Lower lobe of right lung (tissue), 2 donors: ENCODE measurements around the gene FEM1B. TPM values are rescaled to one million over a fixed set of nuclear protein-coding genes. Genes with fewer than 3 reads are reported as not detected.

Experiments
- ATAC-seq, 2 donors: fragments of 200-7000 bp; cut with Tn5 transposase; one replicate each; pipeline ENCODE4 v1.9.1; 2020 to 2022; ENCODE audit warnings: mild to moderate bottlenecking in 2 of 2, moderate library complexity in 2 of 2
- DNase-seq: peaks from one replicate; pipeline ENCODE4 v3.0.0-alpha.2; 2020
- H3K27ac ChIP-seq: fragments of 200-600 bp; one replicate; pipeline ENCODE4 v1.8.0; 2022
- H3K27me3 ChIP-seq: fragments of 200-600 bp; one replicate; pipeline ENCODE4 v1.8.0; 2022; ENCODE audit warnings: low read depth
- H3K36me3 ChIP-seq: fragments of 200-600 bp; one replicate; pipeline ENCODE4 v1.8.0; 2022; ENCODE audit warnings: mild to moderate bottlenecking
- H3K4me1 ChIP-seq: fragments of 200-600 bp; one replicate; pipeline ENCODE4 v1.8.0; 2022
- H3K4me3 ChIP-seq: fragments of 200-600 bp; one replicate; pipeline ENCODE4 v1.8.0; 2022; ENCODE audit warnings: mild to moderate bottlenecking
- H3K9me3 ChIP-seq: fragments of 200-600 bp; one replicate; pipeline ENCODE4 v1.8.0; 2022
- CTCF ChIP-seq: fragments of 200-600 bp; IDR thresholded peaks from one replicate; pipeline ENCODE4 v1.8.0; 2022; ENCODE audit warnings: antibody characterized with exemption, mild to moderate bottlenecking
- intact Hi-C: fragments of 100-400 bp; cut with DNase I; formaldehyde crosslinking; loops from one replicate; pipeline ENCODE4 v1.11.0; 2022
- total RNA-seq: library from RNA; stranded (reverse); fragmentation: NEBNext Ultra II Directional; extraction: Animal tissue kit (Norgen Biotek cat#: 25700); gene quantifications from one replicate; pipeline ENCODE4 v1.2.1, GENCODE V29; 2021
- donor health status: DM: no; HTN: yes; CAD: no; lungs with severe emphysema.

The FEM1B gene
- total RNA-seq, 1 donor from 2014 or later = 55.3 TPM

DNA sequence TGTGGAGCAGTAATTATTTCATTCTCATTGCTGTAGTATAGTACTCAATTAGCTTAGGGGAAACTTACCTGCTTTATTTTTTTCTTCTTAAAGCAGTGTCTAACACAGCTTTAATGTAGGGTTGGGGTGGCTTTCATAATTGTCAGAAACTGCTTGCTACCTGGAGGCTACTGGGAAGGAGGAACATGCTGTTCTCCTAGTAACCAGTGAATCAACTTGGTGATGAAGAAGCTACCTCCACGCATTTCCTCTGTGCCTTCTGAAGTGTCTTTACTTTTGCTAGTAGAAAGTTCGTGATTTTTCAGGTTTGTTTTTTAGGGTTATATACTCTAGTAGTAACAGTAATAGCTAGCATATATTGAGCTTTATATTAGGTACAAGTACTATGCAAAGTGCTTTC is 11.5 kb downstream of the FEM1B start:
- H3K36me3 ChIP-seq = peaks cover 48% of the 10 kb centered on the region
- DNase-seq (no peak), ATAC-seq (no peak)
- no peaks in the 10 kb centered on the region for H3K27me3 ChIP-seq
- H3K4me3 ChIP-seq = no peak overlapping the region
- no peak overlapping the region for H3K27ac ChIP-seq
- no peaks in the 10 kb centered on the region for H3K9me3 ChIP-seq
- H3K4me1 ChIP-seq = peaks cover 30% of the 10 kb centered on the region
- intact Hi-C loops = no loop called here
- TF ChIP-seq CTCF = no peak

DNA sequence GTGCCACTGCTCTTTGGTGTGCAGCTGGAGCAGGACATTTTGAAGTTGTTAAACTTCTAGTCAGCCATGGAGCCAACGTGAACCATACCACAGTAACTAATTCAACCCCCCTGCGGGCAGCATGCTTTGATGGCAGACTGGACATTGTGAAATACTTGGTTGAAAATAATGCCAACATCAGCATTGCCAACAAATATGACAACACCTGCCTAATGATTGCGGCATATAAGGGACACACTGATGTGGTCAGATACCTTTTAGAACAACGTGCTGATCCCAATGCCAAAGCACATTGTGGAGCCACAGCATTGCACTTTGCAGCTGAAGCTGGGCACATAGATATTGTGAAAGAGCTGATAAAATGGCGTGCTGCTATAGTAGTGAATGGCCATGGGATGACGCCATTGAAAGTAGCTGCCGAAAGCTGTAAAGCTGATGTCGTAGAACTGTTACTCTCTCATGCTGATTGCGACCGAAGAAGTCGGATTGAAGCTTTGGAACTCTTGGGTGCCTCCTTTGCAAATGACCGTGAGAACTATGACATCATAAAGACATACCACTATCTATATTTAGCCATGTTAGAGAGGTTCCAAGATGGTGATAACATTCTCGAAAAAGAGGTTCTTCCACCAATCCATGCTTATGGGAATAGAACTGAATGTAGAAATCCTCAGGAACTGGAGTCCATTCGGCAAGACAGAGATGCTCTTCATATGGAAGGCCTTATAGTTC is 12.2 kb downstream of the FEM1B start:
- peaks cover 40% of the 10 kb centered on the region for H3K36me3 ChIP-seq
- intact Hi-C loops = no loop called here

GRCh38 chr15:68290715-68291114 is 13.2 kb downstream of the FEM1B start:
- ATAC-seq (no peak), DNase-seq (no peak)
- Histone ChIP-seq H3K27ac (no peak overlapping the region), H3K36me3 (peaks cover 35% of the 10 kb centered on the region), H3K9me3 (no peaks in the 10 kb centered on the region), H3K4me3 (no peak overlapping the region), H3K27me3 (no peaks in the 10 kb centered on the region), H3K4me1 (peaks cover 26% of the 10 kb centered on the region)
- intact Hi-C loops = no loop called here
- no peak for TF ChIP-seq CTCF

More for the DNA sequence above, 12.2 kb downstream of the FEM1B start:
- Histone ChIP-seq H3K27ac (no peak overlapping the region), H3K9me3 (no peaks in the 10 kb centered on the region), H3K4me1 (peaks cover 26% of the 10 kb centered on the region), H3K27me3 (no peaks in the 10 kb centered on the region), H3K4me3 (no peak overlapping the region)
- TF ChIP-seq CTCF = no peak
- DNase-seq (no peak), ATAC-seq (no peak)

- Histone ChIP-seq H3K9me3 (no peaks in the 10 kb centered on the region), H3K4me1 (peaks cover 18% of the 10 kb centered on the region), H3K27ac (no peak overlapping the region), H3K27me3 (no peaks in the 10 kb centered on the region), H3K36me3 (peaks cover 35% of the 10 kb centered on the region), H3K4me3 (no peak overlapping the region)
- ATAC-seq = no peak
- TF ChIP-seq CTCF = no peak
- no peak for DNase-seq
- intact Hi-C loops = no loop called here
Observed at GRCh38 chr15:68292157-68292781, 14.7 kb downstream of the FEM1B start.

DNA sequence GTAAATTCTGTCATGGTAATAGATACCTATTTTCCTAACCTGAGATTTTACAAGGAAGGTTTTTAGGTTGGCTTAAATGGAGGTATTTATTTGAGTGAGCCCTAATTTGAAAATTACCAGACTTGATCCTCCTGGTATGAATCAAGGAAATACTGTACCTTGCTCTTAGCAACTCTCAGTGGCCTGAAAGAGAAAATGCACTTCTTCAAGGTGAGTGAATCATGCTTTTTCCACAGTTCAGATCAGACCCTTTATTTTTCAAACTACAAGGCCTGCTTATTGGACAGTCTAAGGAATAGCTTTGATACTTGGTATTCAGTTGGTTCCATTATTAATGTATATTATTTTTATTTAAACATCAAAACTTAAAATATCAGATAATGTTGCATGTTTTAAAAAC is 15.4 kb downstream of the FEM1B start:
- intact Hi-C loops = no loop called here
- DNase-seq (no peak), ATAC-seq (no peak)
- H3K9me3 ChIP-seq = no peaks in the 10 kb centered on the region
- no peak for TF ChIP-seq CTCF
- H3K27ac ChIP-seq = no peak overlapping the region
- peaks cover 18% of the 10 kb centered on the region for H3K4me1 ChIP-seq
- H3K36me3 ChIP-seq = peaks cover 35% of the 10 kb centered on the region
- no peaks in the 10 kb centered on the region for H3K27me3 ChIP-seq
- no peak overlapping the region for H3K4me3 ChIP-seq
